Midbrain (tissue), 1 donor: ENCODE results near the gene SCN2A.
A peak's percentile ranks its signal among the peaks of the same experiment; 100 is the strongest.
"Not testable (repeated sequence)": the region's sequence is repeated elsewhere in the genome, so short reads cannot be mapped to it uniquely, and the experiment has no call there.

Source experiments
- DNase-seq: peaks from one replicate; lab custom pipeline; 2025; lab: John Stamatoyannopoulos, UW

SCN2A gene

DNA sequence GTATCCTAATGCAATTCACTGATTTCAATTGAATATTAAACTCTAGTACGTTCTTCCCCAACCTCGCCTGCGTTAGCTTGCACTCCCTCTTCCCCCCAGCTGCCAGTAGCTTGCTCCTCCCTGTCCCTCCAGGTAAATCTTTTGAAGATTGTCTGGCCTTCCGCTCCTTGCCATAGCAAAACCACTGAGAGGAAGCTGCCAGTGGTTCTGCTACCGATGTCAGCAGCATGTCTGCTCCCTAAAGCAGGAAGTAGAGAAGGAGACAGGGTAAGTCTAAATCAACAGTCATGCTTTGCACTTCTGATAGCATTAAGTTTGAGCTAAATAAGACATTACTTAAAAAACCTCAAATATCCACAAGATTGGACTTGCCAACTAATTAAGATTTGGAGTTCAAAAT is 89.1 kb downstream of the SCN2A start:
- no peak for DNase-seq

DNA sequence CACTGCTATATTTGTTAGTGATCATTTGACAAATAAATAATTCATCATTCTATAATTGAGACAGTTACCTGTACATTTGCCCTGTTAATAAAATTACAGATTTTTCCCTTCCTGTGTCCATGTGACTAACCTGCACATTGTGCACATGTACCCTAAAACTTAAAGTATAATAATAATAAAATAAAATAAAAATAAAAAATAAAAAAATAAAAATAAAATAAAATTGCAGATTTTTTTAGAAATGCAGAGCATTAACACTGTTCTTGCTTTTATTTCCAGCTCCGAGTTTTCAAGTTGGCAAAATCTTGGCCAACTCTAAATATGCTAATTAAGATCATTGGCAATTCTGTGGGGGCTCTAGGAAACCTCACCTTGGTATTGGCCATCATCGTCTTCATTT is 105.1 kb downstream of the SCN2A start:
- DNase-seq, result not testable (repeated sequence)

DNA sequence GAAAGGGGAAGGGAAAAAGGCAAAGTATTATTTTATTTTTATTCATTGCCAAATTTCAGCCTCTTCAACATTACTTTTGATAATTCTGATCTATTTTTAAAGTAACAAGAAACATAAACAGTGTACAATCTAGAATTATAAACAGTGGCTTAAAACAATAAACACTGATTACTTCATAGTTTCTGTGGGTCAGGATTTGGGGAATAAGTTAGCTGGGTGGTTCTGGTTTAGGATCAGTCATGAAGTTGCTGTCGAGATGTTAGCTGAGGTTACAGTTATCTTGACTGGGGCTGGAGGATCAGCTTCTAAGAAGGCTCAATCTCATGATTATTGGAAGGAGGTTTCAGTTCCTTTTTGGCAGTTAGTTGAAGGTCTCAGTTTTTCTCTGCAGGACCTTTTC is 109.2 kb downstream of the SCN2A start:
- no peak for DNase-seq

DNA sequence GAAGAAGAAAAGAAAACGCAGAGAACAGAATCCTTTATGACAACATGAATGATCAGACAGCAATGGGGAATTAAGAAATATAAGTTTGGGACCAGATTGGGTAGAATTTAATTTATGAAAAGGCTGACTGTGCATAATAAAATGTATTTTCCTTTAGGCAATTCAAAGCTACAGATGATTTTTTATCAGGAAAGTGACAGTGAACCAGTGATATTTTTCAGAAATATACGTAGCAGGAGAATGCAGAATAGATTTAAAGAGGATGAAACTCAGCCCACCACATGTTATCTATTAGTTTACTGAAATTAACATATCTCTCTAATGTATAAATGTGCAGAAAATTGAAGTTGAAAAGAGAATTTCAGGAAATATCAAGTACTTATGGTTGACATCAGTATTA is 110.0 kb downstream of the SCN2A start:
- no peak for DNase-seq

DNA sequence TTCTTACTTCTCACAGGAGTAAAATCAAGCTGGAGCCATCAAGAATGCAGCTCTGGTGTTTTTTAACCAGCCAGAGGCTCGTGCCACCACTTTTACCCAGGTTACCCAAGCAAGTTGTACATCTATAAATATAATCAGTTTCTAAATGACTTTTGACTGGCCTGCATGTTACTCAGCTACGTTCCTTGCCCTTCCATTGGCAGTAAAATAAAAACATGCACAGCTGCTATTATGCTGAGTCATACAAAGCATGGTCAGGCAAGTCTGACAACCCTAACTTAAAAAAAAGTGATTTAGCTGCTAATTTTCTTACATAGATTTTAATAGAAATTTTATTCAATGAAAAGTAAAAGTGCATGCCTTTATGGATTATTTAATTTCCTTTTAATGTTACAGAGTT is 118.5 kb downstream of the SCN2A start:
- no peak for DNase-seq

DNA sequence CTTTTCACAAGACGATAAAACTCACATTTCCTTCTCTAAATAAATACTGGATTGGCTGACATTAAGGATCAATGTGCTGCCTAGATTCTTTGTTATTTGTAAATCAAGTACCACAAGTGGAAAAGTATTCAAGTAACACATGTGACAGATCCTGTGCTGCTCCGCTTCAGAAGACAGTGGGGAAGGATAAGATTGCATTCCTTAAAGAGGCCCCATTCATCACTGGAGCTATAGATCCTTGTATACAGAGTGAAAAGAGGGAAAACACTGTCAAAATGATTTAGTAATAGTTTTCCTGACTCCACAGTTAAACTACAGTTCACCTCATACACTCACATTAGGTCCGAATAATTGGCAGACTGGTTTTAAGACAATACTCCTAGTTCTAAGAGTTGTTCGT is 122.3 kb downstream of the SCN2A start:
- no peak for DNase-seq

DNA sequence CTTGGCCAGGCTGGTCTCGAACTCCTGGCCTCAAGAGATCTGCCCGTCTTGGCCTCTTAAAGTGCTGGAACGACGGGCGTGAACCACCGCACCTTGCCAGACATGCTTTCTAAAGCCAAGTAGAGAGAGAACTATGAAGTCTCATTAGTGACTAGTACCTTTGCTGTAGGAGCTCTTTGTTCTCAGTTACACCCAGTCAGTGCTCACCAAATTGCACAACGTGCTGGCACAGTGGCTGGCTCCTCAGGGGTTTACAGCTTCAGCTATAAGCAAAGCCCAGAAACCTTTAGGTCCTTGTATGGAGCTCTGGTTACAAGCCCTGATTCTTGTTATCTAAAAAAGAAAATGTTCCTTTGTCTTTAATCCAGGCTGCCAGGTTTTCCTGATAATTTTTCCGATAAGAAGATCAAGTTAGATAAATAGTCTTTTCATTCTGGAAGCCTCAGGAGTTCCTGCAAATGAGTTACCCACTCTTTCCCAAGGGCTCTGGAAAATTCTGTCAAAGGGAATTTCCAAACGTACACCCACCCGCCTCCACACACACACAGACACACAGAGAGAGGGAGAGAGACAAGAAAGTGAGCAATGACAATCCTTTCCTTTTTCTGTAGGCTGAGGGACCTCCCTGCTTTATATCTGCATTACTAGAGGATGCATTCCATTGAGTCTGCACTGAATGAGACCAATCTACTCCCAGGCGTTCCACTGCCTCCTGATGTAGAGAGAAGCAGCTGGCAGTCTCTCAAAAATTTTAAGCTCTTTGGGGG is 130.1 kb downstream of the SCN2A start:
- no peak for DNase-seq

DNA sequence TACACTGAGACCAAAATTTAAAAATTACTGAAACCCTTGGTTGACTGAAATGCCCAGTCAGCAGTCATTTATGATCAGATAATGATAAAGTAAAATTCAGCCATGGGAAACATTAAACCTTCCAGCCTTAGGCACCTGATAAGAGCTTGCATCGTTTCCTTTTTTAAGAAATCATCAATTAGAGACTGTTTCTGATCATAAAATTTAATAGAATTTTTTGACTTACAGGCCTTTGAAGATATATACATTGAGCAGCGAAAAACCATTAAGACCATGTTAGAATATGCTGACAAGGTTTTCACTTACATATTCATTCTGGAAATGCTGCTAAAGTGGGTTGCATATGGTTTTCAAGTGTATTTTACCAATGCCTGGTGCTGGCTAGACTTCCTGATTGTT is 130.7 kb downstream of the SCN2A start:
- DNase-seq, result no peak

DNA sequence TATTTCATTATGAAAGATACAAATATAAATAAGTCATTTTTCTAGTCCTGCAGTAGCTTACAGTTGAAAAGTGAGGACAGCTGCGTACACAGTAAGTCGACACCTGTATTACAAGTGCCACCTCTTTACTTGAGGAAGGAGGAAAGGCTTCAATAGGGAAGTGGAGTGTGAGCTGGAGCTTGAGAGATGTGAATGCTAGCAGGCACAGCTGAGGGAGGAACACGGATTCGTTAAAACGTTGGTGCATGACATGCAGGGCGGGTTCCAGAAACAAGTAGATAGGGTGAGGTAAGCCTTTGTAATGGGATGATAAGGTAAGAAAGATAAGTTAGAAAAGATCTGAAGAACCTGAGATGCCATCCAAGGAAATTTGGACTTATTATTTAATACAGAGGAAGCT is 132.1 kb downstream of the SCN2A start:
- no peak for DNase-seq

DNA sequence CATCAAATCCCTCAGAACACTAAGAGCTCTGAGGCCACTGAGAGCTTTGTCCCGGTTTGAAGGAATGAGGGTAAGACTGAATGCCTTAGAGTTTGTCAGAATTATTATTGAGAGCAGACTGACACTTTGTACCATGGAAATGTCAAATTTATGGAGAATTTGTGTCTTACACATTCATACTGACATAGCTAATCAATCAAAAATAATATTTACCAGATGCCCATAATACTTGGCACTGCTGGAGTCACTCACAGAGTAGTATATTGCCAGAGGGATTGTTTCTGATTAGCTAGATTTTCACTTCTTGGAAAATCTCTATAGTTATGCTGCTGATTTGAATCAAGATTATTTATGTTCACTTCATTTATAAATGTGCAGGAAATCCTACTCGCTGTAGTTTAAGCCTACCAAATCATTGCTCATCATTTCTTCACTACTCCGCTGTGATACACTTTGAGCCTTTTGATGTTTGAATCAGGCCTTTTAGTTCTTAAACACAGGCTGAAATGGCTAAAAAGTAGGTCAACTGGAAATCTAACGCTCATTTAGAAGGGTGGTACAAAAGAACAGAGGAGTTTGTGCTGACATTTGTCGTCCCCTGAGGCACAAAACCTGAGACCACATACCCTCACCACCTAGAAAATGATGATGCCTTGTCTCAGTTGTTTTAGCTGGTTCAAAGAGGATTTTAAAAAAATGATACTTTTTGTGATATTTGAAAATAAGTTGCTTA is 134.2 kb downstream of the SCN2A start:
- no peak for DNase-seq

DNA sequence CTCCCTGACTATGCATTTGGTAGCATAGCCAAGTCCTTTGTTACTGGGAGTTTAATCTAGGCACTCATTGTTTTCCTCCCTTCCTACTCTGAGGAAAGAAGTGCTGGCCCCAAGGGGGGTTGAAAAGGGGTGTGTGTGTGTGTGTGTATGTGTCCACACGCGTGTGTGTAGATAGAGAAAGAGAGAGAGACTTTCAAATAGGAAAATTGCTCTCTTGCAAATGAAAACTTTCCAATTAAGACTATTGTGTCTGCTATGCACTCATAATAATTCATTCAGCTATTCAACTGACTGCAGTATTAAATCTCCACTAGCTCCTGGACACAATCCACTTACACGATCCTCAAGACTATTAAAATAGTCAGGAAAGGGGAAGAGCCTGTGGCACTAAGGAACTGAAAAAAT is 137.4 kb downstream of the SCN2A start:
- peak; percentile 18 for DNase-seq

DNA sequence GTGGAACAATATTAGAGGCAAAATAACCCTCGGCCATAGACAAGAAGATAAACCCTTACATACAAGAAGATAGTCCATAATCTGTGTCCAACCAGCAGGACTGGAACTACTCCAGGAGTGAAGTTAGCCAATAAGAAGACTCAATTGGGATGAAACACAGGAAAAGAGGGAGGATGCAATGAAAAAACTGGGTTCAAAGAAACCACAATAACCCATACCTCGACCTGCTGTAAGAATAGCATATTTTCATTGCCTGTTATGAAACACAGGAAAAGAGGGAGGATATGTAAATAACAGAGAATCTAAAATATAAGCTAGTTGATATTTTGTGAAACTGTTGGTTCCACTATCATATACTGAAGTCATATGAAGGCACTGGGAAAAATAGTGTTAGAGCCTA is 143.1 kb downstream of the SCN2A start:
- no peak for DNase-seq

DNA sequence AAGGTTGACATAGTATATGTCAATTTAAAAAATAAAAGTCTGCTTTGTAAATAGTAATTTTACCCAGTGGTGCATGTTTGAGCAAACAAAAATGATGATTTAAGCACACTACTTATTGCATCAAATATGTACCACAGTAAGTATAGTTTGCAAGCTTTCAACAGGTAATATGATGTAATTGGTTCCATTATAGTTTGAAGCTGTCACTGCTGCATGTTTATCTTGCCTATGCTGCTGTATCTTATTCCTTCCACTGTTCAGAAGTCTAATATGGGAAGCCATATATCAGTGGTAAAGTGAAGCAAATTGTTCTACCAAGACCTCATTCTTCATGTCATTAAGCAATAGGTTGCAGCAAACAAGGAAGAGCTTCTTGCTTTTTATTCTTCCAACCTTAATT is 151.7 kb downstream of the SCN2A start:
- DNase-seq, result no peak

DNA sequence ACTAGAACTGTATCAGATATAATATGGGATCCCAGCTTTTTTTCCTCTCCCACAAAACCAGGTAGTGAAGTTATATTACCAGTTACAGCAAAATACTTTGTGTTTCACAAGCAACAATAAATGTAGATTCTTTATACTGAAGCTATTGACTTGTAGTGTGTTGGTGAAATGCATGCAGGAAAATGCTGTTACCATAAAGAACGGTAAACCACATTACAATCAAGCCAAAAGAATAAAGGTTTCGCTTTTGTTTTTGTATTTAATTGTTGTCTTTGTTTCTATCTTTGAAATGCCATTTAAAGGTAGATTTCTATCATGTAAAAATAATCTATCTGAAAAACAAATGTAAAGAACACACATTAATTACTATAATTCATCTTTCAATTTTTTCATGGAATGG is 152.6 kb downstream of the SCN2A start:
- DNase-seq, result no peak

DNA sequence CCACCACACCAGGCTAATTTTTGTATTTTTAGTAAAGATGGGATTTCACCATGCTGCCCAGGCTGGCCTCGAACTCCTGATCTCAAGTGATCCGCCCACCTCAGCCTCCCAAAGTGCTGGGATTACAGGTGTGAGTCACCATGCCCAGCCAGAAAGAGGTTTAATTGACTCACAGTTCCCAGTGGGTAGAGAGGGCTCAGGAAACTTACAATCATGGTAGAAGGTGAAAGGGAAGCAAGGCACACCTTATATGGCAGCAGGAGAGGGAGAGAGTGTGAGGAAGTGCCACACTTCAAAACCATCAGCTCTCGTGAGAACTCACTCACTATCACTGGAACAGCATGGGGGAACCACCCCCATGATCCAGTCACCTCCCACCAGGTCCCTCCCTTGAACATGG is 159.4 kb downstream of the SCN2A start:
- DNase-seq, result not testable (repeated sequence)

DNA sequence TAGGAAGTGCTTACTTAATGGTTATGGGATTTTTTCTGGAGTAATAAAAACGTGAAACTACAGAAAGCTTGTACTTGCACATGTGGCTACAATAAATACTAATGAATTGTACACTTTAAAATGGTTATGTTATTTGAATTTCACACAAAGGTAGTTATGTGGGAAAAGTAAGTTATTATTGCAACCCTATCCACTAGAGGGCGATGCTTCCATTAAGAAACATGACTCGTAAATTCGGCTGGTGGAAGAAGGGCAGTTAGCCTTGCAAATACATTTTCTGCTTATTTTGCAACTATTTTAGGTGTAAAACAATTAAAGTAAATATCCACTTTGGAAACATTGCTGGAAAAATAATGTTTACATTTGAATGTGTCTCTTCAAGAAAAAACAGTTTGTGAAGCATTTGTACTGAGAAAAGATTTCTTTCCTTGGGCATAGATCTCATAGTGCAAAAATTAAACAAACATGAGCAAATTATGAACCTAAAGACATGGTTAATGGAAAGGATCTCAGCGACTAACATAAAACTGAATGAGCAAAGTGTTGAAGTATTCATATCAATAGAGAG is 162.2 kb downstream of the SCN2A start:
- peak; percentile 79 for DNase-seq

DNA sequence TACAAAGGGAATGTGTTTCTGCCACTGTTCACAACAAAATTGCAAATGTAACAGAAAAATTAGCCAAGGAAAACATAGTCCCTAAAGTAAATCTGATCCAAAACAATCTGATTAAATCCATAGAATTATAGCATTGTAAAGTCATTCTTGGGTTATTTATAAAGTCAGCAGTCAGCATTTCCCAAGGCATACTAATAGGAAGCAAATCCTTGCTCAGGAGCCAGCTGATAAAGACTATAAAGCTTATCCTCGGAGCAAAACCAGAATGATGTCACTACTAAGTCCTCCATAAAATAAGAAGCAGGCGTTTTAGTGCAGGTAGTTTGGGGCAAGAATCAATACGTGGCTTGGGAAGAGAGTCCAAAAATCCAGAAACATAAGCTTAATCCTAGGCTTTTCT is 162.9 kb downstream of the SCN2A start:
- DNase-seq, result no peak

DNA sequence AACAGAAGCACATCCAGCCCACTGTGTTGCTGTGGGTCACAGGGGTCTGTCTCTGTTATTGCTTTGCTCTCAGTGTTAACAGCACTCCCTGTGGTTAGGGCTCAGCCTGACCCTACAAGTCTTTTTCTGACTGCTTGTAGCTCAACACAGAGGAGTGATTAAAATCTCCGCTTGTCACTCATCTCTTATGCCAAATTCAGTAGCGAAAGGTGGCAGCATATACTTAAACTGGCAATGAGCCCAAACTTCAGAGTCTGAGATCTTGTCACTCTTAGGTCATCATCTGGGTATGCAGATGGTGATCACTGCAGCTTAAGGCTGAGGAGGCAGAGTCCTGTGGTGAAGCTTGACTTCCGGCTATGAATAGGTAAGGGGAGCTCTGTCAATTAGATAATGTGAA is 167.0 kb downstream of the SCN2A start:
- no peak for DNase-seq

DNA sequence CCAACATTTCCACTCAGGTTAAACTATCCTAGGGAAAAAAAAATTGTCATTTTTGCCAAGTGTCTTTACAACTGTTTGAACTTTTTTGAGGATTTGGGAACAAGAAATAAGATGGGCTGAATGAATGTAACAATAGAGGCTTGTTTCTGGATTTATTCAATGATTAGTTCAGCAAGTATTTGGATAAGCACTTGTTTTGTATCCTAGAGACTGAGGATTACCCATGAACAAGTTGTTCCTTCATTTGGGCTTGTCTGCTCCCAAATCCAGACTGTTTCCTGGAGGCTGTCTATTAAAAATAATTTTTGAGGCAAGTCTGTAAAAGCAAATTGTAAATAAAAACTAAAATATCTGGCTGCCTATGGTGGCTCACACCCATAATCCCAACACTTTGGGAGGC is 168.3 kb downstream of the SCN2A start:
- no peak for DNase-seq

DNA sequence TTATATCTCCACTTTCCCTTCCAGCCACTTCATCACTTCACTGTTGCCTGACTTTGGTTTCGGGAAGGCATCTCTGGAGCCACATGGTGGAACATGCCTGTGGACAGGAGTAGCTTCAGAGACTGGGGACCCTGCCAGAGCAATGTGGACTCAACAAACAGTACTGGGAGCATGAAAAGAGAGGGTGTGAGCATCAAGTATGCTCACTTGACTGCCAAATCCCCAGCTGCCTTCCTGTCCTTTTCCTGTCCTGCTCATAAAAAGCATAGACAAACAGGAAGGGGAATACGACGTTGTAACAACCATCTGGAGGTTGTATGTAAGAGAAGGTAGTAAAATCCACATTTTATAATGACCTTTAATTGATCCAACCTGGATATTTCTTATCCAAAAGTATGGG is 169.0 kb downstream of the SCN2A start:
- no peak for DNase-seq

DNA sequence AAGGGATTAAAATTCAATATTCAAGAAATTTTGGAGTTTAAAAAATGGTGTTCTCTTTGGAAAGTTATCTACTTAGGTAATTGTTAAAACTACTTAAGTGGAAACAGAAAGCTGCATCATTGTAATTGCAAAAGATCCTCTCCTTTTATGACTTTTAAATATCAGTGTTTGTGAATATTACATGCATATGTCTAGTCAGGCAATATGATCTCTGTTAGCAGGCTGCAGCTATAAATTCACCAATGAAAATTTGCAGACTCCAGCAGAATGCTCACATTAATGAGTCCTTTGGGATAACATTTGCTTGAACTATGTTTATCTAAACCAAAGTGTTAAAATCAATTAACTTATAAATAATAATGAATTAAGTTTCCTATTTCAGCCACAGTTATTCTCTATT is 171.1 kb downstream of the SCN2A start:
- no peak for DNase-seq

DNA sequence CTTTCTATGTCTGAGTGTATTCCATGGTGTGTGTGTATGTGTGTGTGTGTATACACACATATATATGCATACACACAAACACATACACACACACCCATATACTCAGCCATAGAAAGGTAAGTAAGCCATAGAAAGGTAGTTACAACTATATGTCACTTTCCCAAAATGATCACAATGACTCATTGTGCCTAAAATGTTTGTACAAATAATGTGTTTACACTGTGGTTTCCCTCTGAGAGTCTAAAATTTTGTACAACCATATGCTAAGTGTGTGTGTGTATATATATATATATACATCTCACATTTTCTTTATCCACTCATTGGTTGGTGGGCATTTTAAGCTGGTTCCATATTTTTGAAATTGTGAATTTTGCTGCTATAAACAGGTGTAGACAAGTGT is 175.0 kb downstream of the SCN2A start:
- no peak for DNase-seq

DNA sequence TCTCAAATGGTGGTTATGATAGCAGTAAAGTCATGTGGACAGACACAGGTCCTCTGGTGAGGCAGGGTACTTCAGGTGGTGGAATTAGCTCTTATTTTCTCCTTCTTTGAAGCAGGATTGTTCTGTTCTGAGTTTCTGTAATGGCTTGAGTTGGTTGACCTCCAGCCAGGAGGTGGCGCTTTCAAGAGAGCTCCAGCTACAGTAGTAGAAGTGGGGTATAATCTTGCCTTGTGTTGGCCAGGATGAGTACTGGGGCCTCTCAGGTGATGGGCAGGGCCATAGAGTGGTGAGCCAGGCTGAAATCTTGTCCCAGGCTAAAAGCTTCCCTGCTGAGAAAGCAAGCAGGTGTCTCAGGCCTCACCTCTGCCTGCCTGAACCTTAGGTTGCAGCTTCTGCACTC is 177.8 kb downstream of the SCN2A start:
- no peak for DNase-seq
